ENCODE data around the gene CHRND.
A peak's percentile ranks its signal among the peaks of the same experiment; 100 is the strongest.
"Not testable (repeated sequence)": the region's sequence is repeated elsewhere in the genome, so short reads cannot be mapped to it uniquely, and the experiment has no call there.

The CHRND gene

GRCh38 chr2:232543928-232544631 lies 18.1 kb downstream of the CHRND start:
- no peak for DNase-seq

GRCh38 chr2:232544674-232545073 lies 18.7 kb downstream of the CHRND start:
- DNase-seq = no peak

- no peak for DNase-seq
Measured at GRCh38 chr2:232545511-232546375, 19.8 kb downstream of the CHRND start.

- no peak for DNase-seq
Measured at GRCh38 chr2:232547991-232548390, 22.0 kb downstream of the CHRND start.

GRCh38 chr2:232549655-232550353 lies 23.8 kb downstream of the CHRND start:
- no peak for DNase-seq

GRCh38 chr2:232550354-232551249 lies 24.6 kb downstream of the CHRND start, which contains the start of the genes EIF4E2 and TIGD1:
Gene EIF4E2, plus strand, starts transcription at chr2:232550689. Its CDS starts 36 bp downstream, at chr2:232550725.
Gene TIGD1, minus strand, starts transcription at chr2:232550557. Its CDS starts 675 bp downstream, at chr2:232549882.
- peak; percentile 85 for DNase-seq

GRCh38 chr2:232551250-232551638 lies 25.3 kb downstream of the CHRND start:
- DNase-seq = no peak

GRCh38 chr2:232551776-232552175 lies 25.8 kb downstream of the CHRND start:
- no peak for DNase-seq

GRCh38 chr2:232556426-232556825 lies 30.5 kb downstream of the CHRND start:
- DNase-seq = no peak

GRCh38 chr2:232562515-232563151 lies 36.7 kb downstream of the CHRND start:
- no peak for DNase-seq

- DNase-seq = no peak
Measured at GRCh38 chr2:232563580-232563979, 37.6 kb downstream of the CHRND start.

- DNase-seq = no peak
Measured at GRCh38 chr2:232567721-232568120, 41.8 kb downstream of the CHRND start.

- DNase-seq = no peak
Measured at GRCh38 chr2:232568161-232568560, 42.2 kb downstream of the CHRND start.

- DNase-seq = no peak
Measured at GRCh38 chr2:232569541-232569940, 43.6 kb downstream of the CHRND start.

GRCh38 chr2:232570481-232570880 lies 44.5 kb downstream of the CHRND start:
- DNase-seq = not testable (repeated sequence)

GRCh38 chr2:232571026-232571474 lies 45.1 kb downstream of the CHRND start:
- no peak for DNase-seq

- no peak for DNase-seq
Measured at GRCh38 chr2:232573042-232573441, 47.1 kb downstream of the CHRND start.

- no peak for DNase-seq
Measured at GRCh38 chr2:232573771-232574435, 47.9 kb downstream of the CHRND start.

- DNase-seq = no peak
Measured at GRCh38 chr2:232574674-232575403, 48.9 kb downstream of the CHRND start.

- DNase-seq = no peak
Measured at GRCh38 chr2:232575404-232575746, 49.4 kb downstream of the CHRND start.
